ENCODE measurements around the gene CENPH.

CENPH gene

DNA sequence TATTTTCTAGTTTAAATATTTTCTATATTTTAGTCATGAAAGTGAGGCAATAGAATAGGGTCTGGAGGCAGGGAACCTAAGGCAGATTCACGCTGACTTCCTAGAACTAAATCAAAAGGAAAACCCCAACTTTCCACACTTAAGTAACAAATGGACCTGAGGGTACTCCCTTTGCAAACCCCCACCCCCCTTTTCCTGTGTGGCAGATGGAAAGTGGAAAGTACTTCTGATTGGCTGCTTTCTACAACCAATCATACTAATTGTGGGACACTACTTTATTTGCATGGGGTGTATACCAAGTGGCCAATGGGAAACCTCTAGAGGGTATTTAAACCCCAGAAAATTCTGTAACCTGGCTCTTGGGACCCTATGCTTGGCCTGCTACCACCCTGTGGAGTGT lies 4.8 kb upstream of the CENPH start:
- no peak for DNase-seq (ENCODE audit: low read depth)
- no peak overlapping the region for H3K4me3 ChIP-seq (ENCODE audit: low read depth, low read length)
- TF ChIP-seq, protein P1, sequence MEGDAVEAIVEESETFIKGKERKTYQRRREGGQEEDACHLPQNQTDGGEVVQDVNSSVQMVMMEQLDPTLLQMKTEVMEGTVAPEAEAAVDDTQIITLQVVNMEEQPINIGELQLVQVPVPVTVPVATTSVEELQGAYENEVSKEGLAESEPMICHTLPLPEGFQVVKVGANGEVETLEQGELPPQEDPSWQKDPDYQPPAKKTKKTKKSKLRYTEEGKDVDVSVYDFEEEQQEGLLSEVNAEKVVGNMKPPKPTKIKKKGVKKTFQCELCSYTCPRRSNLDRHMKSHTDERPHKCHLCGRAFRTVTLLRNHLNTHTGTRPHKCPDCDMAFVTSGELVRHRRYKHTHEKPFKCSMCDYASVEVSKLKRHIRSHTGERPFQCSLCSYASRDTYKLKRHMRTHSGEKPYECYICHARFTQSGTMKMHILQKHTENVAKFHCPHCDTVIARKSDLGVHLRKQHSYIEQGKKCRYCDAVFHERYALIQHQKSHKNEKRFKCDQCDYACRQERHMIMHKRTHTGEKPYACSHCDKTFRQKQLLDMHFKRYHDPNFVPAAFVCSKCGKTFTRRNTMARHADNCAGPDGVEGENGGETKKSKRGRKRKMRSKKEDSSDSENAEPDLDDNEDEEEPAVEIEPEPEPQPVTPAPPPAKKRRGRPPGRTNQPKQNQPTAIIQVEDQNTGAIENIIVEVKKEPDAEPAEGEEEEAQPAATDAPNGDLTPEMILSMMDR (conservative IDR thresholded peaks at IDR 0.05; ENCODE audit: low read depth, low read length), result no peak

DNA sequence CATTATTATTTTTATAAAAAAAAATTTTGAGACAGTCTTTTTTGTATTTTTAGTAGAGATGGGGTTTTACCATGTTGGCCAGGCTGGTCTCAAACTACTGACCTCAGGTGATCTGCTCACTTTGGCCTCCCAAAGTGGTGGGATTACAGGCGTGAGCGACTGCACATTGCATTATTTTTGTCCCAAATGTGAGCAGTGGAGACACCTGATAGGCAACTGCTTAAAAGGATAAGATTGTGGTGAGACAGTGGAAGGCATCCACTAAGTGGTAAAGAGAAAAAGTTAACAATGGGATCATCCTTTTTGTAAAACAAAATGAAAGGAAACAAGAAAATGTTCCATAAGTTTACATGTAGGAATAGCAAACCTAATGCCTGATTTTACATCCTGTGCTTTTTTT lies 2.0 kb upstream of the CENPH start:
- TF ChIP-seq, protein P1 (conservative IDR thresholded peaks at IDR 0.05; ENCODE audit: low read depth, low read length), result no peak
- no peak for DNase-seq (ENCODE audit: low read depth)
- H3K4me3 ChIP-seq (ENCODE audit: low read depth, low read length), result no peak overlapping the region

DNA sequence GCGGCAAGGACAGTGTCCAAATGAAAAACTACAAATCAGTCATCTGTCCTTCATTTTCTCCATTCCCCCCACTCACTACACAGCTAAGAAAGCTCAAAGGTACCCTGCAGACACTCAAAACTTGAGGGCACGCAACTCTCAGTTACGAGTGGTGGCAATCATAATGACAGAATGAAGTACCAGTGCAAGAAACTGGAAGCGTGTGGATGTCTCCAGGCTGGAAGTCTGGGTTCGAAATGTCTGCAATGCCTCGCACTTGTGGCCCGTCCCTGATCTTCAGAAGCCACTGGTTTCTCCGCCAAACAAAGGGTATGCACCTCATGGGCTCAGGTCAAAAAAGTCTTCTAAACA lies 597 bp upstream of the CENPH start:
- TF ChIP-seq, protein P1 (conservative IDR thresholded peaks at IDR 0.05; ENCODE audit: low read depth, low read length), result no peak

DNA sequence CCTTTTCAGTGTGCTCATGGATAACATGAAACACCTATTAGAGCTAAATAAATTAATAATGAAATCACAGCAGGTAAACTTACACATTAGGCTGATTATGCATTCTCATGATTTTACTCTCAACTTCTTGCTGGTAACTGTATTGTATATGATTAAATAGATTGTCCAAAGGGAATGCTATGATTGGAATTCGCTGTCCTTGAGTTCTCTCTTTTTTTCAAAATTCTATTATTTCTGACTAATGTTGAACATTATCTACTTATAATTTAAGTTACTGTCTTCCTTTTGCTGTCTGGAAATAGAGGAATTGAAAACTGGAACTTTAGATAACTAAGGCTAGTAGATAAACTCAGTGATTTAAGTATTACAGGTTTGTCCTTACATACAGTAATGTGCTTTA lies 13.1 kb downstream of the CENPH start:
- DNase-seq (ENCODE audit: low read depth), result peak; percentile 31
- no peak overlapping the region for H3K4me3 ChIP-seq (ENCODE audit: low read depth, low read length)
- TF ChIP-seq, protein P1 (conservative IDR thresholded peaks at IDR 0.05; ENCODE audit: low read depth, low read length), result no peak

More for the DNA sequence above, 597 bp upstream of the CENPH start:
- H3K4me3 ChIP-seq (ENCODE audit: low read depth, low read length), result peak overlapping the region; percentile 75
- DNase-seq (ENCODE audit: low read depth), result no peak

DNA sequence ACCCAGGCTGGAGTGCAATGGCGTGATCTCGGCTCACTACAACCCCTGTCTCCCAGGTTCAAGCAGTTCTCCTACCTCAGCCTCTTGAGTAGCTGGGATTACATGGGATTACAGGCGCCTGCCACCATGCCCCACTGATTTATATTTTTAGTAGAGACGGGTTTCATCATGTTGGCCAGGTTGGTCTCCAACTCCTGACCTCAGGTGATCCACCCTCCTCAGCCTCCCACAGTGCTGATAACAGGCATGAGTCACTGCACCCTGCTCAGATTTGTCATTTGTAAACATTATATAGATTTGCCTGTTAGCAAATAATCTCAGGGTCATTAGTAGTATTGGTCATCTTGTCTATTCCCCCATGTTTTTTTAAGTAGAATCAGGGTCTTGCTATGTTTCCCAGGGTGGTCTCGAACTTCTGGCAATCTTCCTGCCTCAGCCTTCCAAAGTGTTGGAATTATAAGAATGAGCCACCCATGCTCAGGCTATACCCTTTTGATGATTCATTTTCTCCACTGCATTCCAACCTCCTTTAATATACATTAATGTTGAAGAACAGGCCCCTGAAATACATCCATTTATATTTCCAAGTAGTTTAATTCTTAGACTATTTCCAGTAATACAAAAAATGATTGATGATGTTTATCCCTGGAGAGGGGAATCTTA lies 17.3 kb downstream of the CENPH start:
- peak; percentile 53 for DNase-seq (ENCODE audit: low read depth)
- no peak overlapping the region for H3K4me3 ChIP-seq (ENCODE audit: low read depth, low read length)
- TF ChIP-seq, protein P1 (conservative IDR thresholded peaks at IDR 0.05; ENCODE audit: low read depth, low read length), result no peak

DNA sequence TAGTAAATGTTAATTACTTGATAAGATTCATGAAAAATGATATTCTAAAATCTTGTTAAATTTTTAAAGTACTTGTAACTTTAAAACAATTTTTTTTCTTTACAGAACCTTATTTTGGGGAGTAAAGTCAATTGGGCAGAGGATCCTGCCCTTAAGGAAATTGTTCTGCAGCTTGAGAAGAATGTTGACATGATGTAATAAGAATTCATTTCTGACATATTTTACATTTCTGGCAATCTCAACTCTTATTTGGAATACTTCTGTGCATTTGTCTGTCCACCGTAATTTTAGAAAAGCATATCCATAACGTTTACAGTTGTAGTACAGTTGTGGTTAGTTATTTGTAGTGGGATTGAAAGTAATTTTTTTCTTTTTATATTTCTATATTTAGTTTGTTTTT lies 20.2 kb downstream of the CENPH start:
- no peak overlapping the region for H3K4me3 ChIP-seq (ENCODE audit: low read depth, low read length)
- TF ChIP-seq, protein P1 (conservative IDR thresholded peaks at IDR 0.05; ENCODE audit: low read depth, low read length), result no peak
- peak; percentile 66 for DNase-seq (ENCODE audit: low read depth)

DNA sequence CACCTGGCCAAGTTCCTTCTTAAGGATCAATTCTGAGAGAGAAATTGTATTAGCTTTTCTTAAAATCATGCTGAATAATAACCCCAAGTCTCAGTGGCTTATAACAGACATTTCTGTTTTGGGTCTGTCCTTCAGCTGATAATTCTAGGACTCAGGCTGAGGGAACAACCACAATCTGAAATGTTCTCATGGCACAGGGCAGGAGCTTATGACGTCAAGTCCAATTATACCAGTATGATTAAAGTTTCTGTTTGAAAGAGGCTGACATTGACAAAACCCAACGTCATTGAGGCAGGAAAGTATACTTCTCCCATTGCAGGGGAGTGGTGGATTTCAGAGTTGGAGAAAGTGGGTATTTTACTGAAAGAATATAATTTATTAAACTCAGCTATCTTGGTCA lies 21.8 kb downstream of the CENPH start:
- TF ChIP-seq, protein P1 (conservative IDR thresholded peaks at IDR 0.05; ENCODE audit: low read depth, low read length), result no peak
- H3K4me3 ChIP-seq (ENCODE audit: low read depth, low read length), result no peak overlapping the region
- DNase-seq (ENCODE audit: low read depth), result no peak
